Hematopoietic multipotent progenitor cell treated with erythropoietin and hydrocortisone succinate and interleukin-3 and kit ligand, for 6 days (in vitro differentiated cells): ENCODE measurements around the gene PLXNA2.

ENCODE experiments used
- DNase-seq: peaks from one replicate; pipeline ENCODE4 v3.0.0-alpha.2; 2015

PLXNA2 gene

GRCh38 chr1:208033236-208033635 is 210.9 kb downstream of the PLXNA2 start:
- no peak for DNase-seq

DNA sequence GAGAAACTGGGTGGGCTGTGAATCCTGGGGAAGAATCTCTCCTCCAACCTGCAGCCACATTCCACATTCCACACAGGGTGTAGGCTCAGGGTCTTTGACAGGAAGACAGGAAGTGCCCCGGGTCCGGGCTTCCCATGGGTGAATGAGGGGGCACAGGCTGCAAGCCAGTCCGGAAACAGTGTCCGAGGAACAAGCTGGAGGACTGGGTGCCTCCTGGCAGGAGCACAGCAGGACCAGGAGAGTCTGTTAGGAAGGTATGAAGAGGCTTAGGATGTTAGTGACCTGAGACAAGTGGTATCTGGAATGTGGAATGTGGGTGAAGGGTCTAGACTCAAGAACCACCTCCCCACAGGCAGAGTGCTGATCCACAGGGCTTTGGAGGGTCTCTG is 212.3 kb downstream of the PLXNA2 start:
- no peak for DNase-seq

DNA sequence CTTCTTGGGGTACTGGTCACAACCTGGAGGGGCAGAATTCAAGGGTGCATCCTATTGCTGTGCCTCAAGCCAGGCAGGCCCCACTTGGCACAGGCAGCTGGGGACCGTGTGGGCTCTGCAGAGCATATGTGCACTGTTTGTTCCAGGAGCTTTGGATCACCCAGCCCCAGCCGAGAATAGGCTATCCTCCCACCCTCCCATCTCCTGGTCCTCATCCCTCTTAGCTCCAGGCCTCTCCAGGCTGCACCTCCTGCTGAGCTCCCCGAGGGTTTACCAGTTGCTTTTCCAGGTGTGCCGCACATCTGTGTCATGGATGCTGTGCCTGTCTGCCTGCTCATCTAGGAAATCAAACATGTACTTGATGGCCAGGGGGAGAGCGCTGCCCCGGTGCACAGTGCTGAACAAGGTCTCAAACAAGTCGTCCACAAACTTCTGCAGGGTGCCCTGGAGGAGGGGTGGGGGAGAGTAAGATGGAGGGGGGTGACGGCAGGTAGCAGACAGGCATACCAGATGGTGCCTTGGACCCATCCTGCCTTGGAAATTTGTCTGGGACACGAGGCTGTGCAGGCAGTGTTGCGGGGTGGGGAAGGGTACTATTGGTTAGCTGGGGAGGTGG is 212.8 kb downstream of the PLXNA2 start:
- DNase-seq: no peak

DNA sequence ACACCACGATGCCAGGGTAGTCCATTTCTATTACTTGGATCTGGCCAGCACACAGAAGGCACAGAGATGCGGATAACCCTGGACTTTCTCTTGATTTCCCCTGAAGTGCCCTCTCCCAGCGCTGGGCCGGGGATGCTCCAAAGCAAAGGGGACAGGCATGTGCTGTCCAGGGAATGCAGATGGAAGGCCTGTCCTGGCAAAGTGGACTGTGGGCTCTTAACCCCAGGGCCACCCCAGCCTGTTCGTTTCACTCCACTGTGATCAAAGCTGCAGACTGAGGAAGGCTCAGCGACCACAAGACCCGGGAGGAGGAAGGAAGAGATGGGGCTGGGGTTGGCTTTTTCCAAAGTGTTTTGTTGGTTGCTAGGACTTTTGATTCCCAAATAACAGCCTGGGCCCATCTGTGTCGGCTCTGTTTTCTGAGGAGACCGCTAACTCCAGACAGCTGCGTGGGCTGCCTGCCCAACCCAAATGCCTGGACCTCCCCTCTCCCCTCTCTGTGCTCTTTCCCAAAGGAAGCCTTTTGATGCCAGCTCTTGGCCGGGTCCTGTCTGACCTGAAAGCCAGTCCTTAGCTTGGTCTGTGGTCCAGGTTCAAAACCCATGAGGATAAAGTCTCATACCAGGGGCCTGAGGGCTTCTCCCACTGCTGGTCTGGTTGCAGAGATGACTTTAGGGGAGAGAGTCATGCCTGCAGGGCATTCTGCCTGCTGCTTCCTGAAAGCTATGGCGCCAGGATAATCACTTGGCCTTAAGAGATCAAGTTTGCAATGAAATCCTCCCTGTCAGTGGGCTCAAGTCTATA is 213.7 kb downstream of the PLXNA2 start:
- DNase-seq: no peak

- no peak for DNase-seq
Observed at GRCh38 chr1:208029381-208030287, 214.6 kb downstream of the PLXNA2 start.

DNA sequence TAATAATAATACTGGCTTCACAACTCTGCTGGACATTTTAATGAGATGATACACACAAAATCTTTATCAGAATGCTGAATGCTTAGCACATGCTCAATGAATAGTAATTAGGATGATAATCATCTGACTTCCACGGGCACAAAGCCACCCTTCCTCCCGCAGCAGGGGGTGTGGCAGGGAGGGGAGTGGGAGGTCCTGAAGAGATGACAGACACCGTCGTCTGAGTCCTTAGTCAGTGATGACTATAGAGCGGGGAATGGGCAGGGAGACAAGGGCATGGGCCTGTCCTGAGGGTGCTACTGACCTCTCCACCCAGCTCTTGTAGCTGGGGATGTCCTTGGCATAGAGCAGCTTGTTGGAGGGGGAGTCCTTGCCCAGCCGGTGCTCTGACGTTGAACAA is 215.7 kb downstream of the PLXNA2 start:
- peak; percentile 15 for DNase-seq

DNA sequence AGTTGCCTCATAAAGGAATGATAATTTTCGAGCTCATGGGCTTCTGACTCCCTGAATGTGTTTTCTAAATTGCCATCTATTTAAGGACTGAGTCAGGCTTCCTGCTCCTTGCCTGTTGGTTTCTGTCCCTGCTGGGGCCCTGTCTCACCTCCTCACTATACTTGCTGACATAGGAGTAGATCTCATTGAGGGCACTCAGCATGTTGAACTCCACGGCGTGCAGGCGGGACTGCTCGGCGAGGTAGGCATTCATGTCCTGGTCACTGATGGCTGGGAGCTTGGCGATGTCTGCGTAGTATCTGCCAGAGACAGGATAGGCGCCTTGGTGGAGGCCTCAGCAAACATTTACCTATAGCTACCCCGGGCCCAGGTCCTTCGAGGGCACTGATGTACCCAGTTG is 216.3 kb downstream of the PLXNA2 start:
- DNase-seq: no peak

- no peak for DNase-seq
Observed at GRCh38 chr1:208026880-208027438, 217.2 kb downstream of the PLXNA2 start.

- no peak for DNase-seq
Observed at GRCh38 chr1:208025031-208025430, 219.2 kb downstream of the PLXNA2 start.

- no peak for DNase-seq
Observed at GRCh38 chr1:208024406-208024805, 219.8 kb downstream of the PLXNA2 start.

DNA sequence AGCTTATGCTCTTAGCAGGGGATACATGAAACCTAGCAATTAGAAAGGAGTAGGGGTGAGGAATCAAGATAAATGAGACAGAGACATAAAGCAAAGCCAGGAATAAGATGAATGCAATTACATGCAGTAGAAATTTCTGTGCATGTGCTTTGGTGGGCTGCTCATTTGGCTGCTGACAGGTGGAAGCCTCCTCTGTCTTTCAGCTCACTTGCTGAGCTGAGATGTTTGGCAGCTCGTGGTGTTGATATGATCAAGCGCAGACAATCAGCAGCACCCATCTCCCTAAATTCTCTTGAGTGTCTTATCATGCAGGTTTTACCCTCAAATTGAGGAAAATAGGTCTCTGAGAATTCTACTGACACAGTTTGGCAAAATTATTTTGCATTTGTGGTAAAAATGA is 224.9 kb downstream of the PLXNA2 start:
- no peak for DNase-seq

GRCh38 chr1:208015255-208015654 is 228.9 kb downstream of the PLXNA2 start:
- no peak for DNase-seq

GRCh38 chr1:208013210-208013609 is 231.0 kb downstream of the PLXNA2 start:
- no peak for DNase-seq

GRCh38 chr1:208012721-208013120 is 231.5 kb downstream of the PLXNA2 start:
- no peak for DNase-seq

GRCh38 chr1:208010487-208011071 is 233.6 kb downstream of the PLXNA2 start:
- DNase-seq: no peak

DNA sequence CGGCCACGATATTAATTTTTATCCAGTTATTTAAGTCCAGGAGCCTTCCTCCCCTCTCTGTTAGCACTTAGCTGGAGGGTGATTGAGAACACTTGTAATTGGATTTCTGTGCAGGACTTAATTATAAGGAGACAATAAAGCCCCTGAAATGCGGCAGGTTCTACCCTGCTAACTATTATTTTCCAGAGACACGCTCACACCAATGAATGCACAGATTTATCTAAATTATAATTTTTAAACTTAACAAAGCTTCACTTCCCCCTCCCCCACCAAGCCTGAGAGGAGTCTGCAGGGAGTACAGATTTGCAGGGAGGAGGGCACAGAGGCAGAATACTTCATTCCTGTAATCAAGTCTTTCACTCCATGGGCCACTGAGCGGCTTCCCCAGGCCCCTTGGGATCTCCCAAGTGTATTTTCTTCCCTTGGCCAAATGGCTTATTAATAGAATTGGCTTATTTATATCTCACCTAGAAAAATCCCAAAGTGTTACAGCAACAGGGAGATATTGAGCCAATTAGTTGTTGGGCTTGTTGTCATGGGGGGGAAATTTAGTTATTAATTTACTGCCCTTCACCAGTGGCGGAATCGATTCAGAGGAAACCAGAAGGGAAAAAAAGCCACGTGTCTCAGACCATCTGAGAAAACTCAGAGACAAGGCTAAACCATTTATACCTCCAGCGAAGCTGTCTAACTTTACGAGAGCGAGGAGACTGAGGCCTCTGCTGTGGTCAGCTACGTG is 234.3 kb downstream of the PLXNA2 start:
- no peak for DNase-seq

DNA sequence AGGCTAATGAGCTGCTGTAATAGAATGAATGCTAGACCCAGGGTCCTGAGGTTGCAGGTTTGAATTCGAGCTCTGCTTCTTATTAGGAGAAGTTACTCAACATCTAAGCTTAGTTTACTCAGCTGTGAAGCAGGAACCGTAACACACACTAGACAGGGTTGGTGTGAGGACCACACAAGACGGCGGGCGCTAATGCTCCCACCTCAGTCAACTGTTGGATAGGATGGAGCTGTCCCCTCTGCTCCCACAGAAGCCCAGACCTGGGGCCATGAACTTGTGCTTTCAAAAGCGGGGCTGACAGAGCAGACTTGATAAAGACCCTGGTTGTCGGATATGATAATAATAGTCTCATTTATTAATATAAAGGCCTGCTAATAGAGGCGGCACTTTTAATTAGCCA is 234.9 kb downstream of the PLXNA2 start:
- no peak for DNase-seq

DNA sequence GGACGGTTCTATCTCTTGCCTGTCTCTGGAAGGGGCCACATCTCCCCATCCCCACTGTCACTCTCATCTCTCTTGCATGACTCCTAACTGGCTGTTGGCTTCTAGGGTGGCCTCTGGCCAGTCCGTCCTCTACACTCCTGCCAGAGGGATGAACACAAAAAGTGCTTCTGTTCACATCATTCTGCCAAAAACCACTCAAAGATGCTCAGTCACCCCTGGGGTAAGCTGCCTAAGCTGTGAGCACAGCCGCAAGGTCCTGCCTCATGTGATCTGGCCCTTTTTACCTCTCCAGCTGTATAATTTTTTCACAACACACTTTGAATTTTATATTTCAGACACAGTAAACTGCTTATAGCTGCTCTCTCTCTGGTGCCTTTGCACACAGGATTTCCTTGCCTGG is 235.7 kb downstream of the PLXNA2 start:
- DNase-seq: no peak

GRCh38 chr1:208007938-208008342 is 236.2 kb downstream of the PLXNA2 start:
- no peak for DNase-seq

DNA sequence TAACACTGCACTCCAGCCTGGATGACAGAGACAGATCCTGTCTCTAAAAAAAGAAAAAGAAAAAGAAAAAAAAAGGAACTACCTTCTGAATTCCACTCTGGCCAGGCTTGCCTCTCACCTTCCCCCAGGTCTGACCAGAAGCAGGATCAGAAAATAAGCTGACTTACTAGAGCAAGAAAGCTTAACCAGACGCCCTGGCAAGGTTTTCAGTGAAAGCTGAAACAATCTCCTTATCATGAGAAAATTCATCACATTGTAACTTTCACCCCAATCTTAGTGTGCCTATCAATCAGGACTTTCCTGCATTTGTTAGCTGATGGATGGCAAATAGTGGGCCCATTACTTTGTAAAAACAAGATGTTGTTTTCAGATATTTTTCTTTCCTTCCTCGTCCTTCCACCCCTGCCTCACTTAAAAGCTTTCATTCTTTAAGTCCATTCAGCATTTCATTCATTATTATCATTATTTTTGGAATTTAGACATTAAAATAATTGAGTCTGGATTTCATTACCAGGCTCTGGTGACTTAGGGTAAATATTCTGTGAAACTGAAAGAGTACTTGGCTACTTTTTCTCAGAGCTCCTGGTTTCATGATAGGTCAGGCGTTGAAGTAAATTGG is 236.8 kb downstream of the PLXNA2 start:
- DNase-seq: no peak

- DNase-seq: no peak
Observed at GRCh38 chr1:208006258-208006920, 237.8 kb downstream of the PLXNA2 start.
